GM23338 (cell line): Measurements from ENCODE around the gene TMEM147. TPM values are rescaled to one million over a fixed set of nuclear protein-coding genes. Genes with fewer than 3 reads are reported as not detected.

Experiments
- ATAC-seq: fragments of 200-7000 bp; cut with Tn5 transposase; 3 replicates; pipeline ENCODE4 v1.9.1; 2020
- DNase-seq: peaks from one replicate; pipeline ENCODE4 v3.0.0-alpha.2; 2015; ENCODE audit warnings: low spot score
- H2AFZ ChIP-seq: fragments of 200-600 bp; sonication (generic); 2 replicates; pipeline ENCODE4 v1.8.0; 2016; ENCODE audit warnings: antibody characterized with exemption, mild to moderate bottlenecking, moderate library complexity
- H3F3A ChIP-seq: fragments of 200-600 bp; sonication (generic); replicated peaks from 2 replicates; pipeline ENCODE4 v1.8.0; 2017; ENCODE audit warnings: antibody characterized with exemption, mixed run types, low read depth
- H3K27ac ChIP-seq: fragments of 200-600 bp; sonication (generic); 2 replicates; pipeline ENCODE4 v1.6.1; 2016; ENCODE audit warnings: low read depth
- H3K27me3 ChIP-seq: fragments of 200-600 bp; sonication (generic); 2 replicates; pipeline ENCODE4 v1.8.0; 2016; ENCODE audit warnings: mild to moderate bottlenecking, mixed run types, moderate library complexity; ENCODE audit not compliant: insufficient read depth
- H3K36me3 ChIP-seq: fragments of 200-600 bp; sonication (generic); 2 replicates; pipeline ENCODE4 v1.8.0; 2016; ENCODE audit warnings: mild to moderate bottlenecking; ENCODE audit not compliant: insufficient read depth
- H3K4me1 ChIP-seq: fragments of 200-600 bp; sonication (generic); 2 replicates; pipeline ENCODE4 v1.8.0; 2016; ENCODE audit warnings: mild to moderate bottlenecking, moderate library complexity; ENCODE audit not compliant: insufficient read depth
- H3K4me2 ChIP-seq: fragments of 200-600 bp; sonication (generic); 2 replicates; pipeline ENCODE4 v1.7.1; 2017; ENCODE audit warnings: mixed run types
- H3K4me3 ChIP-seq: fragments of 200-600 bp; sonication (generic); 2 replicates; pipeline ENCODE4 v1.6.1; 2016; ENCODE audit warnings: mixed run types
- H3K79me2 ChIP-seq: fragments of 200-600 bp; sonication (generic); replicated peaks from 2 replicates; pipeline ENCODE4 v1.8.0; 2017; ENCODE audit warnings: mild to moderate bottlenecking; ENCODE audit not compliant: insufficient read depth
- H3K9me2 ChIP-seq: fragments of 200-600 bp; sonication (generic); 2 replicates; pipeline ENCODE4 v1.8.0; 2017; ENCODE audit not compliant: insufficient read depth
- H4K20me1 ChIP-seq: fragments of 200-600 bp; sonication (generic); replicated peaks from 2 replicates; pipeline ENCODE4 v1.8.0; 2017; ENCODE audit warnings: mild to moderate bottlenecking; ENCODE audit not compliant: insufficient read depth
- H3K27ac Mint-ChIP-seq: 2 replicates; pipeline ENCODE4 v1.8.0; 2020; ENCODE audit warnings: inconsistent platforms, mild to moderate bottlenecking, moderate library complexity, mixed read lengths
- H3K27me3 Mint-ChIP-seq: 3 replicates; pipeline ENCODE4 v1.8.0; 2022; ENCODE audit warnings: low read depth, mild to moderate bottlenecking, moderate library complexity, mixed read lengths, inconsistent platforms; ENCODE audit not compliant: insufficient read depth, poor library complexity
- H3K36me3 Mint-ChIP-seq: 3 replicates; pipeline ENCODE4 v1.8.0; 2021; ENCODE audit warnings: low read depth, mild to moderate bottlenecking, inconsistent platforms, moderate library complexity, mixed read lengths
- H3K4me1 Mint-ChIP-seq: 3 replicates; pipeline ENCODE4 v1.8.0; 2020; ENCODE audit warnings: mild to moderate bottlenecking, inconsistent platforms, mixed read lengths
- H3K4me3 Mint-ChIP-seq: 3 replicates; pipeline ENCODE4 v1.8.0; 2021; ENCODE audit warnings: moderate library complexity, mild to moderate bottlenecking, inconsistent platforms, mixed read lengths
- H3K9me3 Mint-ChIP-seq: 3 replicates; pipeline ENCODE4 v1.8.0; 2020; ENCODE audit warnings: moderate library complexity, mild to moderate bottlenecking, inconsistent platforms, mixed read lengths
- CREB1 ChIP-seq: fragments of 250-450 bp; sonication (Bioruptor Pico); IDR thresholded peaks from 2 replicates; pipeline ENCODE4 v1.5.0; 2020; ENCODE audit warnings: low read depth, mild to moderate bottlenecking, moderate library complexity
- EZH2 ChIP-seq: fragments of 200-600 bp; sonication (generic); IDR thresholded peaks from one replicate; pipeline ENCODE4 v1.8.0; 2017; ENCODE audit warnings: antibody characterized with exemption, mild to moderate bottlenecking, low read depth; ENCODE audit not compliant: unreplicated experiment
- EZH2phosphoT487 ChIP-seq: fragments of 200-600 bp; sonication (generic); IDR thresholded peaks from one replicate; pipeline ENCODE4 v1.8.1; 2018; ENCODE audit warnings: antibody characterized with exemption; ENCODE audit not compliant: unreplicated experiment
- NANOG ChIP-seq: IDR thresholded peaks from 2 replicates; pipeline ENCODE4 v1.6.1; 2016; ENCODE audit warnings: antibody characterized with exemption, borderline replicate concordance
- POLR2AphosphoS5 ChIP-seq: IDR thresholded peaks from 2 replicates; pipeline ENCODE4 v1.6.1; 2016; ENCODE audit warnings: antibody characterized with exemption, low read depth
- STAT1 ChIP-seq: IDR thresholded peaks from one replicate; pipeline ENCODE4 v1.6.1; 2016; ENCODE audit warnings: antibody characterized with exemption; ENCODE audit not compliant: unreplicated experiment
- ZNF114 ChIP-seq: fragments of 250-450 bp; sonication (Bioruptor Pico); IDR thresholded peaks from 2 replicates; pipeline ENCODE4 v1.5.0; 2020; ENCODE audit warnings: mild to moderate bottlenecking, moderate library complexity
- ZNF331 ChIP-seq: fragments of 250-450 bp; sonication (Bioruptor Pico); IDR thresholded peaks from 2 replicates; pipeline ENCODE4 v1.5.0; 2020; ENCODE audit warnings: low read depth, mild to moderate bottlenecking, moderate library complexity
- polyA plus RNA-seq: library from polyadenylated mRNA; unstranded; fragments of >200 nt; fragmentation: Nextera tagmentation; extraction: Ambion mirVana; gene quantifications from 2 replicates; pipeline ENCODE4 v1.2.1, GENCODE V29; 2016
- total RNA-seq: library from RNA; depleted of rRNA; stranded (reverse); fragments of >200 nt; shearing (Covaris generic); gene quantifications from 2 replicates; pipeline ENCODE4 v1.2.3, GENCODE V29; 2014
- TF ChIP-seq, protein P1 (sequence below): IDR thresholded peaks from 2 replicates; pipeline ENCODE4 v1.6.1; 2016; ENCODE audit warnings: antibody characterized with exemption
- TF ChIP-seq, protein P2 (sequence below), 2 experiments: fragments of 200-600 bp in 1 of 2; sonication (generic) in 1 of 2; conservative IDR thresholded peaks; 2 replicates each; pipeline versions ENCODE4 v1.5.1 to v1.6.1; 2016 to 2017; ENCODE audit warnings: antibody characterized with exemption in 2 of 2, low read depth in 2 of 2, mild to moderate bottlenecking in 2 of 2, moderate library complexity in 1 of 2
- TF ChIP-seq, protein P3 (sequence below): IDR thresholded peaks from one replicate; pipeline ENCODE4 v1.6.1; 2018; ENCODE audit warnings: antibody characterized with exemption; ENCODE audit not compliant: unreplicated experiment

The TMEM147 gene
- total and polyA plus RNA-seq, 2 experiments from 2014 or later = 164 to 272 TPM

DNA sequence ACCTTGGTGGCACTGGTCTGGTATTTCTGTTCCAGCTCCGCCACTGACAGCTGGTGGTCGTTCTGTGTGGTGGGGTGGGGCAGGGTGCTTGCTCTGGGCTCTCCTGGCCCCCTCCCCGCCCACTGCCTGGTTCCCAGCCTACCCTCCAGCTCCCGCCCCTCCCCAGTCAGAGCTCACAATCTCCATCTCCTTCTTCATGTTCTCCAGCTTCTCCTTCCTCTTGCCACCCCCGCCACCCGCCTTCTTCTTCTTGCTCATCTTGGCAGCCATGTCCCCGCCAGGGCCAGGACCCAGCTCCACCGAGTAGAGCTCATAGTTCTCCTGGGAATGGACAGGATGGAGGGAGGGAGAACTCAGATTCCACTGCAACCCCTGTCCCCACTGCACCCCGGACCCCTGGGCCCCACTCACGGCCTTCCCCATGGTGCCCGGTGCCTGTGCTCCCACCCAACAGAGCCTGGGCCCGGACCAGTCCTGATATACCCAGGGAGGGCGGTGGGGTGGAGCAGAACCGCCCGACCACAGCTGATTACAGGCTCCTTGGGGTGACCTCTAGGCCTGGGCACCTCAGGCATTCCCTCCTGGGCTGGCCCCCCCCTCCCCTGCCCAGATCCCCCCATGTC is 17.9 kb downstream of the TMEM147 start, which contains the start of gene ATP4A:
TSS of gene ATP4A (minus strand) at position 452 of the 623 bp plus-strand sequence. CDS start at position 423, 29 bp downstream.
- no peaks in the 10 kb centered on the region for H3K9me2 ChIP-seq
- H3K4me1 Mint-ChIP-seq = peaks cover 4% of the 10 kb centered on the region; the same call in 2 of the 3 replicates
- no peaks in the 10 kb centered on the region for H3K36me3 ChIP-seq
- H3K4me3 Mint-ChIP-seq = peak within 1 kb of the TSS; percentile 9; the same call in 1 of the 3 replicates
- TF ChIP-seq EZH2 (no peak), EZH2phosphoT487 (no peak), POLR2AphosphoS5 (no peak)
- TF ChIP-seq, protein P1, sequence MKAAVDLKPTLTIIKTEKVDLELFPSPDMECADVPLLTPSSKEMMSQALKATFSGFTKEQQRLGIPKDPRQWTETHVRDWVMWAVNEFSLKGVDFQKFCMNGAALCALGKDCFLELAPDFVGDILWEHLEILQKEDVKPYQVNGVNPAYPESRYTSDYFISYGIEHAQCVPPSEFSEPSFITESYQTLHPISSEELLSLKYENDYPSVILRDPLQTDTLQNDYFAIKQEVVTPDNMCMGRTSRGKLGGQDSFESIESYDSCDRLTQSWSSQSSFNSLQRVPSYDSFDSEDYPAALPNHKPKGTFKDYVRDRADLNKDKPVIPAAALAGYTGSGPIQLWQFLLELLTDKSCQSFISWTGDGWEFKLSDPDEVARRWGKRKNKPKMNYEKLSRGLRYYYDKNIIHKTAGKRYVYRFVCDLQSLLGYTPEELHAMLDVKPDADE = no peak
- no peaks in the 10 kb centered on the region for H3F3A ChIP-seq
- no peak for ATAC-seq
- DNase-seq = no peak
- no peak within 1 kb of the TSS for H3K27ac ChIP-seq
- H3K9me3 Mint-ChIP-seq = no peaks in the 10 kb centered on the region; the same call in 2 of the 3 replicates
- no peak within 1 kb of the TSS for H3K4me2 ChIP-seq
- no peak within 1 kb of the TSS for H3K27ac Mint-ChIP-seq
- H3K27me3 ChIP-seq = peaks cover 10% of the 10 kb centered on the region
- no peak within 1 kb of the TSS for H2AFZ ChIP-seq
- no peaks in the 10 kb centered on the region for H4K20me1 ChIP-seq
- peaks cover 17% of the 10 kb centered on the region for H3K27me3 Mint-ChIP-seq
- no peak within 1 kb of the TSS for H3K4me3 ChIP-seq
- H3K4me1 ChIP-seq = peaks cover 4% of the 10 kb centered on the region; the same call in 1 of the 2 replicates
- H3K36me3 Mint-ChIP-seq = no peaks in the 10 kb centered on the region; the same call in 2 of the 3 replicates
- no peaks in the 10 kb centered on the region for H3K79me2 ChIP-seq

DNA sequence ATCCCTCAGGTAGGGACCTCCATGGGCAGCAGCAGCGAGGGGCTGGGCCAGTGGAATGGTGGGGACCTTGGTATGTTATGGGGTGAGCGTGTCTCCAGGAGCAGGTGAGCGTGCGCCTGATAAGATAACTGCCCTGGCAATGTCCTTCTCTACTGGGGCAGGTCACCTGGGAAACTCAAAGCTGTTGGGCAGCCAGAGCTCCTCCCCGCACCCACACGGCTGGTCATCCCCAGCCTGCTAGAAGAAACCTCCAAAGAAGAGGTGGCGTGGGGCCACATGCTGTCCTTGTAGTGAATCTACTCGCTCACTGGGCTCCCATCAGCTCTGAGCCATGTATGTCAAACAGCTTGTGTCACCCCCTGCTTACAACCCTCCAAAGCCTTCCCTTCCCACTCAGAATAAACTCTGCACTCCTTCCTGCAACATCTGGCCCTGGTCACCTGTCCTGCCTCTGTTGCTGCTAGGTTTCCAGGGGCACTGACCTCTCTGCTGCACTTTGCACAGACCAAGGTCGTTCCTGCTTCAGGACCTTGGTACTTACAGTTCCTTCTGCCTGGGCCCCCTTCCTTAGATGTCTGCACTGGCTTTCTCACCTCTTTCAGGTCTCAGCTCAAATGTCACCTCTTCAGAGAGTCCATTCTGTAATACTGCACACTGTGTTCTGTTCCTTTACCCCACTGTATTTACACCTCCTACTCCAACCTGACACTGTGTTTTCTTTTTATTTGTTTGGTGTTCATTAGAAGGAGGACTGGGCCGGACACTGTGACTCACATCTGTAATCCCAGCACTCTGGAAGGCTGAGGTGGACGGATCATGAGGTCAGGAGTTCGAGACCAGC is 19.8 kb downstream of the TMEM147 start:
- H4K20me1 ChIP-seq = no peaks in the 10 kb centered on the region
- no peak overlapping the region for H3K27ac ChIP-seq
- DNase-seq = no peak
- ATAC-seq = no peak
- H3K27me3 ChIP-seq = no peaks in the 10 kb centered on the region
- no peaks in the 10 kb centered on the region for H3K79me2 ChIP-seq
- H3K9me3 Mint-ChIP-seq = no peaks in the 10 kb centered on the region
- no peaks in the 10 kb centered on the region; the same call in 2 of the 3 replicates for H3K36me3 Mint-ChIP-seq
- H3K4me3 Mint-ChIP-seq = no peak overlapping the region
- no peaks in the 10 kb centered on the region for H3K36me3 ChIP-seq
- H3K4me1 Mint-ChIP-seq = peaks cover 8% of the 10 kb centered on the region
- H3K4me2 ChIP-seq = no peak overlapping the region
- H3K9me2 ChIP-seq = no peaks in the 10 kb centered on the region
- H3F3A ChIP-seq = no peaks in the 10 kb centered on the region
- H3K27ac Mint-ChIP-seq = no peak overlapping the region
- H3K4me1 ChIP-seq = no peaks in the 10 kb centered on the region
- H3K4me3 ChIP-seq = no peak overlapping the region
- H3K27me3 Mint-ChIP-seq = peaks cover 8% of the 10 kb centered on the region
- no peak overlapping the region for H2AFZ ChIP-seq
- TF ChIP-seq ZNF114 (CRISPR knock-in tag) (no peak), ZNF331 (CRISPR knock-in tag) (no peak), STAT1 (no peak), CREB1 (CRISPR knock-in tag) (no peak), POLR2AphosphoS5 (no peak), NANOG (no peak)
- TF ChIP-seq, protein P1 = no peak
- TF ChIP-seq, protein P2, sequence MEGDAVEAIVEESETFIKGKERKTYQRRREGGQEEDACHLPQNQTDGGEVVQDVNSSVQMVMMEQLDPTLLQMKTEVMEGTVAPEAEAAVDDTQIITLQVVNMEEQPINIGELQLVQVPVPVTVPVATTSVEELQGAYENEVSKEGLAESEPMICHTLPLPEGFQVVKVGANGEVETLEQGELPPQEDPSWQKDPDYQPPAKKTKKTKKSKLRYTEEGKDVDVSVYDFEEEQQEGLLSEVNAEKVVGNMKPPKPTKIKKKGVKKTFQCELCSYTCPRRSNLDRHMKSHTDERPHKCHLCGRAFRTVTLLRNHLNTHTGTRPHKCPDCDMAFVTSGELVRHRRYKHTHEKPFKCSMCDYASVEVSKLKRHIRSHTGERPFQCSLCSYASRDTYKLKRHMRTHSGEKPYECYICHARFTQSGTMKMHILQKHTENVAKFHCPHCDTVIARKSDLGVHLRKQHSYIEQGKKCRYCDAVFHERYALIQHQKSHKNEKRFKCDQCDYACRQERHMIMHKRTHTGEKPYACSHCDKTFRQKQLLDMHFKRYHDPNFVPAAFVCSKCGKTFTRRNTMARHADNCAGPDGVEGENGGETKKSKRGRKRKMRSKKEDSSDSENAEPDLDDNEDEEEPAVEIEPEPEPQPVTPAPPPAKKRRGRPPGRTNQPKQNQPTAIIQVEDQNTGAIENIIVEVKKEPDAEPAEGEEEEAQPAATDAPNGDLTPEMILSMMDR (conservative IDR thresholded peaks at IDR 0.05; ENCODE audit: low read depth in 2 of 2) = no peak
- TF ChIP-seq, protein P3, sequence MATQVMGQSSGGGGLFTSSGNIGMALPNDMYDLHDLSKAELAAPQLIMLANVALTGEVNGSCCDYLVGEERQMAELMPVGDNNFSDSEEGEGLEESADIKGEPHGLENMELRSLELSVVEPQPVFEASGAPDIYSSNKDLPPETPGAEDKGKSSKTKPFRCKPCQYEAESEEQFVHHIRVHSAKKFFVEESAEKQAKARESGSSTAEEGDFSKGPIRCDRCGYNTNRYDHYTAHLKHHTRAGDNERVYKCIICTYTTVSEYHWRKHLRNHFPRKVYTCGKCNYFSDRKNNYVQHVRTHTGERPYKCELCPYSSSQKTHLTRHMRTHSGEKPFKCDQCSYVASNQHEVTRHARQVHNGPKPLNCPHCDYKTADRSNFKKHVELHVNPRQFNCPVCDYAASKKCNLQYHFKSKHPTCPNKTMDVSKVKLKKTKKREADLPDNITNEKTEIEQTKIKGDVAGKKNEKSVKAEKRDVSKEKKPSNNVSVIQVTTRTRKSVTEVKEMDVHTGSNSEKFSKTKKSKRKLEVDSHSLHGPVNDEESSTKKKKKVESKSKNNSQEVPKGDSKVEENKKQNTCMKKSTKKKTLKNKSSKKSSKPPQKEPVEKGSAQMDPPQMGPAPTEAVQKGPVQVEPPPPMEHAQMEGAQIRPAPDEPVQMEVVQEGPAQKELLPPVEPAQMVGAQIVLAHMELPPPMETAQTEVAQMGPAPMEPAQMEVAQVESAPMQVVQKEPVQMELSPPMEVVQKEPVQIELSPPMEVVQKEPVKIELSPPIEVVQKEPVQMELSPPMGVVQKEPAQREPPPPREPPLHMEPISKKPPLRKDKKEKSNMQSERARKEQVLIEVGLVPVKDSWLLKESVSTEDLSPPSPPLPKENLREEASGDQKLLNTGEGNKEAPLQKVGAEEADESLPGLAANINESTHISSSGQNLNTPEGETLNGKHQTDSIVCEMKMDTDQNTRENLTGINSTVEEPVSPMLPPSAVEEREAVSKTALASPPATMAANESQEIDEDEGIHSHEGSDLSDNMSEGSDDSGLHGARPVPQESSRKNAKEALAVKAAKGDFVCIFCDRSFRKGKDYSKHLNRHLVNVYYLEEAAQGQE = no peak
